KG1 (cell line): ENCODE measurements around the gene FAM53B.

Experiments used
- DNase-seq: peaks from one replicate; lab custom pipeline; 2025; lab: John Stamatoyannopoulos, UW

The FAM53B gene

DNA sequence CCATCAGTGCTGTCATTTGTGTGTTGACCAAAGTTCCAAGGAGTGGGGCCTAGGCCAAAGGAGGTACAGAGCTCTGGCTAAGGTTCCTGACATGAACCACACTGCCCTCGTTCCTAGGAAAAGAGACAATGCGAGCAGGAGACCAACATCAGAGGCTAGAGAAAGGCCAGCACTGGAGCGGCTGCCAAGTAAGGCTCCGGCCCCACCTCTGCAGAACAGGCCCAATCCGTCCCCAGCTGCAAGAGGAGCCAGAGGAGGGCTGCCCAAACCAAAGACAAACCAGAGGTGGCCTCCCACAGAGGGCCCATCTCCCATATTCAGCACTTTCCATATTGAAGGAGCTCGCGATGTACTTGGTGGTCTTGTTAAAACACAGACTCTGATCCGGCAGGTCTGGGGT is 81.0 kb downstream of the FAM53B start:
- DNase-seq: no peak

DNA sequence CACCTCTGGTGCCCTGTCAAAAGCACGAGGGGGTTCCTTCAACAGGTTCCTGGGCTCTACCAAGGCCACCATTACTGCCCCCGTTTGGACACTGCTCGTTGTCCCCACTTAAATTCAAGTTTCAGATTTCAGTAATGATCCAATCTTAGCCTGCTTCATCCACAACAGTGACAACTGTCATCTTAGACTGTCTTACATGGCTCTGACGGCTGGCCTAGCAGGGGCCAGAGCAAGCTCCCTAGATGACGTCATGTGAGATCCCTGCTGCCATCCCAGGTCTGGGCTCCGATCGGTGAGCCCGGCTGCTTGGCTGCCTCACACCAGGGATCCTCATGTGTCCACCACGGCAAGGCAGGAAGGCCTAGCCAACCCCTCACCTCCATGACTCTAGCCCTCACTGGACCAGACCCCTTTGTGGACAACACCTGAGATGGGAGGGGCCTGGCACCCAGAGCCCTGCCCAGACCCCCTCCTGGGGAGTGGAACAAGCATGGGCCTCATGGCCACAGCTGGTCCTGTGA is 82.5 kb downstream of the FAM53B start:
- DNase-seq: no peak

DNA sequence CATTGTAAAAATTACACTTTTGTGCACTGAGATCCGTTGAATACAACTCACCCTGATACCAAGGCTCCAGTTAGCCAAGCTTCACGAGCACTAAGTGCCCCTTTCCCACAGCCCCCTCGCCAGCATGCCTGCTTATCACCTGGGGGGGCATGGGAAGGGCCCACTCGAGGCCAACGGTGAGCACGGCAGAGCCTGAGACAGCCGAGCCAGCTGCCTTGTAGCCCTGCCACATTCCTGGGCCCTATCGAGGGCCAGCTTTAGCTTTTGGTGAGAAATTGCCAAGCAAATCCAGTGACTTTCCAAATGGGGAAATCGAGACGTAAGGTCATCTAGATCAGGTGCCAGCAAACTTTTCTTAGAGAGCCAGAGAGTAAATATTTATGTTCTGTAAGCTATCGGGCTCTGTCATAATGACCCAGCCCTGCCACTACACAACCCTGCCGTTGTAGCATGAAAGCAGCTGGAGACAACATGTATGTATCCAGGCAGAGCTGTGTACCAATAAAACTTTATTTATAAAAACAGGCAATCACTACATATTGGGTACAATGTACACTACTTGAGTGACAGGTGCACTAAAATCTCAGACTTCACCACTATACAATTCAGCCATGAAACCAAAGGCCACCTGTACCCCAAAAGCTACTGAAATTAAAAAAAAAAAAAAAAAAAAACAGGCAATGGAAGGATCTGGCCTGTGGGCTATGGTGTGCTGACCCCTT is 83.6 kb downstream of the FAM53B start:
- DNase-seq: no peak

DNA sequence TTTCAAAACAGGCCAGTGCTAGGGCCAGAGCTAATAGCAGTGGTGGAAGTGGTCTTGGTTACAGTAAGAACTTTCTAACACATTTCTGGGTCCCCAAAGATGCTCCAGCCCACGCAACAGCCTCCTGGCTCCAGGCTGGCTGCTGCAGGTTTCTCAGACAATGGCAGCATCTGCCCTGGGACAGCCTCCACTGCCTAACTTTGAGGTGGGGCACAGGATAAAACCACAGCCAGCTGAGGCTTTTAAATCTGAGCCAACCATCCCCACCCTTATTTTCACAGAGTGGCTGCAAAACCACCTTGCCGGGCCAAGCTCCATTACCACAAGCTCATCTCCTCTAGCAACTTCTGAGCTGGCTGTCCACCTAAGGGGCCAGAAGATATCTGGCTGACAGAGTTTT is 84.8 kb downstream of the FAM53B start:
- no peak for DNase-seq

DNA sequence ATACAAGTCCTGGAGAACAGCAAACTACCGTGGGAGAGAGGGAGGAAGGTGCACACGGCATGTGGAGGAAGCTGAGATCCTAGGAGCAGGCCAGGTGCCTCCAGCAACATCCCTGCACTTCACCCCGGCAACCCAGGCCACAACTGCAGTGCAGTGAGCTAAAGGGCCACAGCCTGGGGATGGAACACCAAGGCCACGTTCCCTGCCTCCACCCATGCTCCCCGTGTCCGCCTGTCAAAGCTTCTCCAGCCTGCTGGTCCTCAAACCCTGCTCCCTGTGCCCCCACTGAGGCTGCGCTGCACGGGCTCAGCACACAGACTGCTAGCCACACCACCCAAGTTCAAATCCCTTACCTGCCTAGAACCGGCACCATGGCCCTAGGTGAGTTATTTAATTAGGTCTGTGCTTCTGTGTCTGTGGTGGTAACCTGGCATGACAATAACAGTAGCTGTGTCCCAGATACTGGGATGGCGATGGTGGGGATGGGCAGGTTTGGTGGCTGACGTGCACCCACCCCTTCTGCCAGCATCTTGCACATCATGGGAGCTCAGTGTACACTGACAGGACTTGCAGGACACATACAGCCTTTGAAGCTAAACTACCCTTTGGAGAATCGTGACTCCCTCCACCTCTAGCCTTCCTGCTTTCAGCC is 85.5 kb downstream of the FAM53B start:
- DNase-seq: no peak

GRCh38 chr10:124657806-124658205 is 86.4 kb downstream of the FAM53B start:
- DNase-seq: no peak

GRCh38 chr10:124656541-124656940 is 87.6 kb downstream of the FAM53B start:
- no peak for DNase-seq

DNA sequence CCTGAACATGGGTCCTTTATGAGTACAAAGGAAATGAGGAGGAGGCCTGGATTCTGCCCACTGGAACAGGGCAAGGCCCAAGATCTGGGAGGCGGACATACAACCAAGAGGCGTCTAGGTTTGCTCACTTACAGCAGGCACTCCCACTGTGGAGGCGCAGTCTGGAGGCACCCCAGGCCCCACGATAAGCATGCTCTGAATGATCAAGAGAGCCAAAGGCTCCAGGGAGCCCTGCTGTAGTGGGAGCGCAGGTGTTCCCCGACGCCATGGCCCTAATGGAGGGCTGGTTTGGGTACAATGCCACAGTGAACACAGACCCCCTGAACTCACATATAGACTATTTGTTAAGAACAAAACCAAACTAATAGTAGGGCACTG is 88.1 kb downstream of the FAM53B start:
- no peak for DNase-seq

DNA sequence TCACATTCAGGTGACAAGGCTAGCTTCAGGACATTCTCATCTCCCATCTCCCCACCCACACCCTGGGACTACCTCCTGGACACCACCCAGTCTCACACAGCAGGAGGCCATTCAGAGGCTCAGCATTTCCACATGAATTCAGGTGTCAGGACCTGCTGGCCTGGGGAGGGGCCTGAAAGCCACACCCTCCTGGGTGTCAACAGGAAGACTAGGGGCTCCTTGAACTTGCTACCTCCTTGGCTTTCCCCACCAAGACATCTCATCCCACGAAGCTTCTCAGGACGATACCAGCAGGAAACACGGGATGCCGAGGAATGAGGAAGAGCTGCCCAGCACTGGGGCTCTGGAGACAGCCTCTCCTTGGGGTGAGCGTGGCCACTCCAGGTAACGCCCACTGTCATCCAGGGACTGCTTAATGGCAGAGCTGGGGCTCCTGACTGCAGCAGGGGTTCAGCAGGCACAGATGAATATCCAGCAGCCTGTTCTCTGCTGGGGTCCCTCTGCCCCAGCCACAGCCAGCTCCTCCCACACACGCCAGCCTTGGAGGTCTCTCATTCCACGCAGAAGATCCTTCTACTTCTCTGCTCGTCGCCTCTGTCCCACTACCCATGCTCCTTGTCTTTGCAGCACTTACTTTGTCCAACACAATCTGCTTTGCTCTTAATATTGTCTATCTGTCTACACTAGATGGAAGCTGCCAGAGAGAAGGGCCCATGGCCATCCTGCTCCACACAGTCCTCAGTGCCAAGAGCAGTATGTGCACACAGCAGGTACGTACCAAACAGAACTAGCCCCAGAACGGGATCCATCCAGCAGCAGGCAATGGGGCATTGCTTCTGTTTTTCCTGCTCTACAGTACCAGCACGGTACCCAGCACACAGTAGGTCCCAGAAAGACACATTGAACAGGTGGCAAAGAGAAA is 88.7 kb downstream of the FAM53B start:
- no peak for DNase-seq

GRCh38 chr10:124654686-124655085 is 89.5 kb downstream of the FAM53B start:
- DNase-seq: no peak

DNA sequence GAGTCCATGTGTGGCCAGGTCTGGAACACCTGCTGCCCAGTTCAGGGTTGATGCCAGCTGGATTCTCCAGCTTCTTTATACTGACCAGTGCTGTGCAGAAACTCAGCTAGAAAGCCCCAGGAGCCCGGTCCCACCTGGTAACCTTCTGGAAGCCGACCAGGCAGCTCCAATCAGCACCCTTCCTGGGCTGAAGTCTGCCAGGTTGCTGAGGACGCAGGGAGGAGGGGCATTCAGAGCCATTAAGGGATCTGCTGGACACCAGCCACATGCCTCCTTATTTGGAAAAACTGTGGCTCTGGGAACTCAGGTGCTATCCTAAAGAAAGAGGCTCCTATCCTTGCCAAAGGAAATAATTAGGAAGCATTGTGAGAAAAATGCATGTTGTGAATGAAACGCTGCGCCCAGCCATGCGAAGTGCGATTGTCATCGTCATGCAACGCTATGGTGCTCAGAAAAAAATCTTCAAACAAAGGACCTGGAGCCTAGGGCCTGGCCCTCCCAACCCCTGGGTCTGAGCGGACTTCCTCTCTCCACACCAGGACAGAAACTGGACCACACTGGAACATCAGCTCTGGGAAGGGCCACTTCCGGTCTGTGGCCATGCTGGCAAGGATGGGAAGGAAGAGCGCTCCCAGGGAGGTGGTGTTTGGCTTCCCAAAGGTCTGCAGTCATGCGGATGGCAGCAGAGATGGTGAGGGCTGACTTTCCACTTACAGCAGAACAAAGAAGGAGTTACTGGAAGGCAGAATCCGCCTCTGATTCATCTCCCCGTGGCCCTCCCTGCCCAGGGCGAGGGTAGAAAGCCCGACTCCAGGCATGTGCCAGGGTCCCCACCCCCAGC is 90.1 kb downstream of the FAM53B start:
- DNase-seq: no peak

DNA sequence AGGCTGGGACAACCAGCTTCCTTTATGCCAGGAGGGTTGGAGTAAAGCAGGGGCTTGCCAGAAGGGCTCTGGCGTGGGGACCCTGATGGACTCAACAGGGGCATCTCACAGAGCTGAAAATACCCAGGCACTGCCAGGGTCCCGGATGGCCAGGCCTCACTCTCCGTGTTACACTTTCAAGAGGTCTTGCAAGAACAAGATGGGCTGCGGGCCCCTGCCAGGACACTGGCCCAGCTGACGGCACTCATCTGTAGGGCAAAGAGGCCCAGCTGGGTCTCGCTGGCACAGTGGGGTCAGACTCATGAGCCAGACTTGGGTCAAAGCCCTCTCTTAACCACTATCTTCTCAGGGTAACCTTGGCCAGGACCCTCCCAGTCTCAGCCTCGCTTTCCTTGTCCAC is 90.9 kb downstream of the FAM53B start:
- DNase-seq: no peak

- DNase-seq: no peak
These were observed 91.5 kb downstream of the FAM53B start for GRCh38 chr10:124652701-124653100.

GRCh38 chr10:124652200-124652599 is 92.0 kb downstream of the FAM53B start:
- DNase-seq: no peak

DNA sequence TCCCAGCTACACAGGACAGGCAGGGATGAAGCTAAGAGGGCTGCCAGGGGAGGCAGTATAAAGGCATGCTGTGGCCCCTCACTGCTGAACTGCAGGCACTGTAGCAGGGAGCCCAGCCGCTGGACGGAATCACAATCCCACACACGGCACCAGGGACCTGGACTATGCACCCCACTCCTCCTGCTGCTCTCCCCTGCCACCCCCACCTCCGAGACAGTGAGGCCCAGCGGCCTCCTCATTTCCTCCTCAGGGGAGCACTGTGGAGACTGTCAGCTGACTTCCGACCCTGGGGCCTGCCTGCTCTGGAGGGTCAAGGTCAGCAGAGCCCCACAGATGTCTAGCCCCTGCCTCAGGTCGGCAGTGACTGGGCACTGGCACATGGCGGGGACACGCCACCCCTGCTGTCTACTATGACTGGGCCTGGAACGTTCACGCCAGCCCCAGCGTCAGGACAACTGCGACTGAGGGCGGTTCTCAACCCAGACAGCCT is 92.7 kb downstream of the FAM53B start:
- DNase-seq: no peak

GRCh38 chr10:124650820-124651401 is 93.3 kb downstream of the FAM53B start:
- no peak for DNase-seq

- DNase-seq: no peak
These were observed 93.9 kb downstream of the FAM53B start for GRCh38 chr10:124650263-124650662.

DNA sequence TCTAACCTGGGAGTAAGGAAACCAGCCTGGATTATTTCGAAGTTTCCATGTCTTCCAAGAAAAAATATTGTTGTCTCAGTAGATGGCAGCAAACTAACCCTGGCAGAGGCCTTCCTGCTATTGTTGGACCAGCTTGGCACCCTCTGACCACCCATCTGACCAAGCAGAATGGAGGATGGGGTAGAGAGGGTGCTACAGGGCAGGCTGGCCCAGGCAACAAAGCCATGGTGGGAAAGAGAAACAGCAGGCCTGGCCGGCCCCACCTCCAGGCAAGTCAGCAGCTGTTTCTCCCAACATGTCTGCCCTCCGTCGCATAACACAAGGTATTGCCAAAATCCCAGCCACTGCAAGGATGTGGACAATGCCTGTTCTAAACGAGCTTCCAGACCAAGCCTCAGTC is 95.0 kb downstream of the FAM53B start:
- DNase-seq: no peak

GRCh38 chr10:124648738-124649137 is 95.4 kb downstream of the FAM53B start:
- DNase-seq: peak; percentile 28

GRCh38 chr10:124648131-124648475 is 96.1 kb downstream of the FAM53B start:
- no peak for DNase-seq

- DNase-seq: peak; percentile 70
These were observed 96.6 kb downstream of the FAM53B start for GRCh38 chr10:124647421-124648130.
